Measurements from ENCODE around the gene ABHD6. TPM values are rescaled to one million over a fixed set of nuclear protein-coding genes. Genes with fewer than 3 reads are reported as not detected.

Gene ABHD6
- total RNA-seq, 1 experiment from 2014 or later: 6.5 TPM

- TF ChIP-seq CTCF (conservative IDR thresholded peaks at IDR 0.05) (no peak), EZH2 (IDR thresholded peaks at IDR 0.05; ENCODE audit: low read depth) (no peak)
- CTCF ChIA-PET: interaction anchor here (1.0 kb wide), 1 partner anchor 46 kb away, joined by 3 read pairs; the partner anchor contains the start of genes HTD2 and RPP14
- Histone ChIP-seq H3K4me1 (replicated peaks; ENCODE audit: insufficient read depth) (peaks cover 13% of the 10 kb centered on the region), H3K9me2 (ENCODE audit: insufficient read depth) (no peaks in the 10 kb centered on the region), H3F3A (ENCODE audit: insufficient read depth, low read depth) (peaks cover 18% of the 10 kb centered on the region), H3K36me3 (ENCODE audit: low read depth) (no peaks in the 10 kb centered on the region), H2AFZ (no peak overlapping the region), H4K20me1 (ENCODE audit: insufficient read depth) (0 out of 2 replicates have a peak, but pooled peaks cover 4% of the 10 kb centered on the region), H3K9me3 (ENCODE audit: insufficient read depth, low read depth) (no peaks in the 10 kb centered on the region), H3K27me3 (ENCODE audit: insufficient read depth, low read depth) (no peaks in the 10 kb centered on the region), H3K79me2 (ENCODE audit: low read depth) (0 out of 2 replicates have a peak, but pooled peaks cover 4% of the 10 kb centered on the region), H3K4me3 (no peak overlapping the region), H3K27ac (peak overlapping the region; percentile 11; the same call in 1 of the 2 replicates), H3K4me2 (0 out of 2 replicates have a peak overlapping the region, but pooled peaks have one; percentile 6)
- no TSS peak for BruUV-seq (replicated peaks)
- POLR2A ChIA-PET (ENCODE audit: unreplicated experiment): no interaction called here
- intact Hi-C loops (cut with micrococcal nuclease; ENCODE audit: unreplicated experiment): loop anchor here (1.0 kb wide), 1 partner anchor 46 kb away; no protein-coding TSS in a partner anchor
- DNase-seq: peak; percentile 27 to 79
These were observed 22.7 kb downstream of the ABHD6 start for GRCh38 chr3:58260261-58260731.

DNA sequence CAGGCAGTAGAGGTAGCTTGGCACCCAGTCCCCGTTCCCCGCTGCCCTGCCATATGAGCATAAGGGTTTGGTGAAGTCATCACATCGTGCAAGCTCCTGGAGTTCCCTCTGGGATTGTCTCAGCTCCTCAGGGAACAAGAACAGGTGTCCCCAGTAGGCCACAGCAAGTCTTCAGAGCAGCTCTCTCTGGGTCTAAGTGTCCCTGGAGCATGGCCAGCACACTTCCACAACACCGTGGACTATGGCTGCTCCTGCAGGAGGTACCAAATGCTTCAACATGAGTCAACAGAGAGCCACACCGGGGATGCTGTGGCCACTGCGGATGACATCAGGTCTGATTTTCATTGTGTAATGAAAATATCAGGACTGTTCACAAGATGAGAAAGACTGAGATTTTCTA, 23.1 kb downstream of the ABHD6 start:
- no peaks in the 10 kb centered on the region for H3K36me3 ChIP-seq (ENCODE audit: low read depth)
- no peak overlapping the region; the same call in 1 of the 2 replicates for H3K27ac ChIP-seq
- no peak for DNase-seq
- H3K4me3 ChIP-seq: no peak overlapping the region
- no peak overlapping the region for H2AFZ ChIP-seq
- TF ChIP-seq CTCF (conservative IDR thresholded peaks at IDR 0.05): no peak
- no peak for TF ChIP-seq EZH2 (IDR thresholded peaks at IDR 0.05; ENCODE audit: low read depth)
- BruUV-seq (replicated peaks): no TSS peak
- peaks cover 18% of the 10 kb centered on the region for H3F3A ChIP-seq (ENCODE audit: insufficient read depth, low read depth)
- ChIA-PET CTCF (interaction anchor here (1.0 kb wide), 1 partner anchor 45 kb away, joined by 3 read pairs; the partner anchor contains the start of genes HTD2 and RPP14), POLR2A (ENCODE audit: unreplicated experiment) (no interaction called here)
- intact Hi-C loops (cut with micrococcal nuclease; ENCODE audit: unreplicated experiment): loop anchor here (1.0 kb wide), 1 partner anchor 46 kb away; no protein-coding TSS in a partner anchor
- H4K20me1 ChIP-seq (ENCODE audit: insufficient read depth): 0 out of 2 replicates have a peak, but pooled peaks cover 4% of the 10 kb centered on the region
- no peaks in the 10 kb centered on the region for H3K27me3 ChIP-seq (ENCODE audit: insufficient read depth, low read depth)
- H3K9me2 ChIP-seq (ENCODE audit: insufficient read depth): no peaks in the 10 kb centered on the region
- H3K4me2 ChIP-seq: 0 out of 2 replicates have a peak overlapping the region, but pooled peaks have one; percentile 6
- no peaks in the 10 kb centered on the region for H3K9me3 ChIP-seq (ENCODE audit: insufficient read depth, low read depth)
- H3K4me1 ChIP-seq (replicated peaks; ENCODE audit: insufficient read depth): peaks cover 13% of the 10 kb centered on the region
- 0 out of 2 replicates have a peak, but pooled peaks cover 4% of the 10 kb centered on the region for H3K79me2 ChIP-seq (ENCODE audit: low read depth)

GRCh38 chr3:58261954-58262666, 24.5 kb downstream of the ABHD6 start:
- Histone ChIP-seq H3K4me1 (replicated peaks; ENCODE audit: insufficient read depth) (peaks cover 13% of the 10 kb centered on the region), H3K4me3 (no peak overlapping the region), H3K36me3 (ENCODE audit: low read depth) (no peaks in the 10 kb centered on the region), H3K9me3 (ENCODE audit: insufficient read depth, low read depth) (no peaks in the 10 kb centered on the region), H3K9me2 (ENCODE audit: insufficient read depth) (no peaks in the 10 kb centered on the region), H2AFZ (no peak overlapping the region), H3K27me3 (ENCODE audit: insufficient read depth, low read depth) (no peaks in the 10 kb centered on the region), H4K20me1 (ENCODE audit: insufficient read depth) (0 out of 2 replicates have a peak, but pooled peaks cover 4% of the 10 kb centered on the region), H3F3A (ENCODE audit: insufficient read depth, low read depth) (peaks cover 18% of the 10 kb centered on the region), H3K27ac (no peak overlapping the region), H3K79me2 (ENCODE audit: low read depth) (0 out of 2 replicates have a peak, but pooled peaks cover 4% of the 10 kb centered on the region), H3K4me2 (no peak overlapping the region)
- intact Hi-C loops (cut with micrococcal nuclease; ENCODE audit: unreplicated experiment): no loop called here
- no peak for DNase-seq
- ChIA-PET CTCF (no interaction called here), POLR2A (ENCODE audit: unreplicated experiment) (no interaction called here)
- no peak for TF ChIP-seq EZH2 (IDR thresholded peaks at IDR 0.05; ENCODE audit: low read depth)
- TF ChIP-seq CTCF (conservative IDR thresholded peaks at IDR 0.05): no peak
- no TSS peak for BruUV-seq (replicated peaks)
